Neutrophil (primary cell): ENCODE data around the gene SCN4A.
"Not testable (repeated sequence)": the region's sequence is repeated elsewhere in the genome, so short reads cannot be mapped to it uniquely, and the experiment has no call there.

Experiments used
- H3K27ac ChIP-seq: fragments of 200-600 bp; sonication (generic); 2 replicates; pipeline ENCODE4 v1.5.1; 2016; ENCODE audit warnings: mild to moderate bottlenecking, moderate library complexity
- H3K27me3 ChIP-seq: fragments of 200-600 bp; sonication (generic); 2 replicates; pipeline ENCODE4 v1.6.0; 2016; ENCODE audit warnings: mild to moderate bottlenecking
- H3K36me3 ChIP-seq: fragments of 200-600 bp; sonication (generic); 2 replicates; pipeline ENCODE4 v1.5.1; 2017
- H3K4me1 ChIP-seq, 2 experiments: fragments of 200-600 bp in 1 of 2; sonication (generic) in 1 of 2; 1 replicate in 1 of 2; 2 replicates in 1 of 2; pipeline versions ENCODE4 v1.5.1 to v1.6.1; 2013 to 2016; ENCODE audit warnings: low read depth in 1 of 2, low read length in 1 of 2, mild to moderate bottlenecking in 1 of 2, moderate library complexity in 1 of 2; ENCODE audit not compliant: control insufficient read depth in 1 of 2, insufficient read depth in 1 of 2
- H3K4me3 ChIP-seq, 2 experiments: fragments of 200-600 bp in 1 of 2; sonication (generic) in 1 of 2; 1 replicate in 1 of 2; 2 replicates in 1 of 2; pipeline ENCODE4 v1.5.1; 2013 to 2016; ENCODE audit warnings: low read depth in 1 of 2, low read length in 1 of 2, mild to moderate bottlenecking in 1 of 2, moderate library complexity in 1 of 2
- H3K9me3 ChIP-seq: fragments of 200-600 bp; sonication (generic); 2 replicates; pipeline ENCODE4 v1.5.1; 2016
- CTCF ChIP-seq: fragments of 200-600 bp; sonication (generic); IDR thresholded peaks from 2 replicates; pipeline ENCODE4 v1.5.1; 2016; ENCODE audit warnings: antibody characterized with exemption

SCN4A gene

GRCh38 chr17:63926164-63926563 is 46.6 kb downstream of the SCN4A start:
- H3K4me3 ChIP-seq = no peak overlapping the region
- no peaks in the 10 kb centered on the region for H3K36me3 ChIP-seq
- H3K27ac ChIP-seq = no peak overlapping the region
- no peaks in the 10 kb centered on the region for H3K27me3 ChIP-seq
- no peaks in the 10 kb centered on the region for H3K9me3 ChIP-seq
- H3K4me1 ChIP-seq = peaks cover 2 to 3% of the 10 kb centered on the region in 2 experiments
- TF ChIP-seq CTCF = no peak

GRCh38 chr17:63925615-63926014 is 47.1 kb downstream of the SCN4A start:
- no peak for TF ChIP-seq CTCF
- no peaks in the 10 kb centered on the region for H3K36me3 ChIP-seq
- no peak overlapping the region for H3K27ac ChIP-seq

GRCh38 chr17:63922402-63922801 is 50.3 kb downstream of the SCN4A start:
- H3K27ac ChIP-seq, H3K27me3 ChIP-seq, H3K4me1 ChIP-seq, H3K4me3 ChIP-seq, H3K9me3 ChIP-seq, H3K36me3 ChIP-seq: not testable (repeated sequence)

More at GRCh38 chr17:63925615-63926014, 47.1 kb downstream of the SCN4A start:
- Histone ChIP-seq H3K4me1 (no peaks in the 10 kb centered on the region), H3K27me3 (no peaks in the 10 kb centered on the region), H3K9me3 (no peaks in the 10 kb centered on the region), H3K4me3 (no peak overlapping the region)

- H3K4me3 ChIP-seq, H3K36me3 ChIP-seq, H3K9me3 ChIP-seq, H3K4me1 ChIP-seq, H3K27me3 ChIP-seq, H3K27ac ChIP-seq: not testable (repeated sequence)
These were observed 51.9 kb downstream of the SCN4A start for GRCh38 chr17:63920779-63921178.

GRCh38 chr17:63920050-63920449 is 52.7 kb downstream of the SCN4A start:
- not testable (repeated sequence) for H3K4me1 ChIP-seq, H3K27ac ChIP-seq, H3K4me3 ChIP-seq, H3K9me3 ChIP-seq, H3K27me3 ChIP-seq, H3K36me3 ChIP-seq

- Histone ChIP-seq H3K9me3 (no peaks in the 10 kb centered on the region), H3K4me3 (no peak overlapping the region), H3K4me1 (no peaks in the 10 kb centered on the region), H3K27ac (no peak overlapping the region), H3K27me3 (no peaks in the 10 kb centered on the region), H3K36me3 (no peaks in the 10 kb centered on the region)
- peak; percentile 91 for TF ChIP-seq CTCF
These were observed 53.4 kb downstream of the SCN4A start for GRCh38 chr17:63919311-63919723.

GRCh38 chr17:63918789-63919305 is 53.9 kb downstream of the SCN4A start, which contains the start of gene GH1:
GH1 (minus strand) TSS chr17:63918839; CDS start chr17:63918776, 63 bp downstream.
- H3K4me3 ChIP-seq, H3K4me1 ChIP-seq, H3K27me3 ChIP-seq, H3K36me3 ChIP-seq, H3K9me3 ChIP-seq, H3K27ac ChIP-seq: not testable (repeated sequence)

- Histone ChIP-seq H3K9me3 (no peaks in the 10 kb centered on the region), H3K36me3 (no peaks in the 10 kb centered on the region), H3K4me3 (no peak overlapping the region), H3K4me1 (no peaks in the 10 kb centered on the region), H3K27ac (no peak overlapping the region), H3K27me3 (no peaks in the 10 kb centered on the region)
- TF ChIP-seq CTCF = no peak
These were observed 54.4 kb downstream of the SCN4A start for GRCh38 chr17:63918305-63918704.
